Fibroblast of pulmonary artery (primary cell): ENCODE measurements around the gene TNFAIP3.

Source experiments
- DNase-seq: peaks from one replicate; pipeline ENCODE4 v3.0.0-alpha.2; 2010; ENCODE audit warnings: low read depth
- H3K4me3 ChIP-seq: replicated peaks from 2 replicates; pipeline ENCODE4 v1.5.1; 2011; ENCODE audit warnings: low read depth, mild to moderate bottlenecking, control low read depth, low read length, moderate library complexity
- TF ChIP-seq, protein P1 (sequence below): IDR thresholded peaks from 2 replicates; pipeline ENCODE4 v1.5.1; 2011; ENCODE audit warnings: mild to moderate bottlenecking, control low read depth, low read length, inconsistent platforms; ENCODE audit errors: missing control alignments

The TNFAIP3 gene

DNA sequence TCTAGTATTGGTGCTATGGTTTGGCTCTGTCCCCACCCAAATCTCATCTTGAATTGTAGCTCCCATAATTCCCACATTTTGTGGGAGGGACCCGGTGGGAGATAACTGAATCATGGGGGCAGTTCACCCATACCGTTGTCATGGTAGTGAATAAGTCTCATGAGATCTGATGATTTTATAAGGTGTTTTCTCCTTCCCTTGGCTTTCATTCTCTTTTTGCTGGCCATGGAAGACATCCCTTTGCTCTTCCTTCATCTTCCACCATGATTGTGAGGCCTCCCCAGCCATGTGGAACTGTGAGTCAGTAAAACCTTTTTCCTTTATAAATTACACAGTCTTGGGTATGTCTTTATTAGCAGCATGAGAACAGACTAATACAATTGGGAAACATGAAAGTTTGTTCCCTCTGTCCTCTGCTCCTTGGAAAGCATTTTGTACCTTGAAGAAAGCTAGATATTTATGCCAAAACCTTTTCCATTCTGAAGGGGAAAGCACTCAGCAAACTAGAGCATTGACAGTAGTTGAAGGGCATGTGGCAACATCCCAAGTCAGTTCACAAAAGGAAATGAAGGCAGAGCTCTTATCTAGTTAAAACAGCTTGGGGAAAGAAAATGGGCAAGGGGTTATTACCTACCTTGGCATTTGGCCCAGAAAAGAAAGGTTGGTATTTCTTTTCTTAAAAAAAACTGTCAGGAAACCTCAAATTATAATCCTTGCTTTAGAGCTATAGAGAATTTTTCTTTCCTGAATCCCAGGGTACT, 10.7 kb upstream of the TNFAIP3 start:
- TF ChIP-seq, protein P1, sequence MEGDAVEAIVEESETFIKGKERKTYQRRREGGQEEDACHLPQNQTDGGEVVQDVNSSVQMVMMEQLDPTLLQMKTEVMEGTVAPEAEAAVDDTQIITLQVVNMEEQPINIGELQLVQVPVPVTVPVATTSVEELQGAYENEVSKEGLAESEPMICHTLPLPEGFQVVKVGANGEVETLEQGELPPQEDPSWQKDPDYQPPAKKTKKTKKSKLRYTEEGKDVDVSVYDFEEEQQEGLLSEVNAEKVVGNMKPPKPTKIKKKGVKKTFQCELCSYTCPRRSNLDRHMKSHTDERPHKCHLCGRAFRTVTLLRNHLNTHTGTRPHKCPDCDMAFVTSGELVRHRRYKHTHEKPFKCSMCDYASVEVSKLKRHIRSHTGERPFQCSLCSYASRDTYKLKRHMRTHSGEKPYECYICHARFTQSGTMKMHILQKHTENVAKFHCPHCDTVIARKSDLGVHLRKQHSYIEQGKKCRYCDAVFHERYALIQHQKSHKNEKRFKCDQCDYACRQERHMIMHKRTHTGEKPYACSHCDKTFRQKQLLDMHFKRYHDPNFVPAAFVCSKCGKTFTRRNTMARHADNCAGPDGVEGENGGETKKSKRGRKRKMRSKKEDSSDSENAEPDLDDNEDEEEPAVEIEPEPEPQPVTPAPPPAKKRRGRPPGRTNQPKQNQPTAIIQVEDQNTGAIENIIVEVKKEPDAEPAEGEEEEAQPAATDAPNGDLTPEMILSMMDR = no peak
- H3K4me3 ChIP-seq = no peak overlapping the region
- DNase-seq = no peak

DNA sequence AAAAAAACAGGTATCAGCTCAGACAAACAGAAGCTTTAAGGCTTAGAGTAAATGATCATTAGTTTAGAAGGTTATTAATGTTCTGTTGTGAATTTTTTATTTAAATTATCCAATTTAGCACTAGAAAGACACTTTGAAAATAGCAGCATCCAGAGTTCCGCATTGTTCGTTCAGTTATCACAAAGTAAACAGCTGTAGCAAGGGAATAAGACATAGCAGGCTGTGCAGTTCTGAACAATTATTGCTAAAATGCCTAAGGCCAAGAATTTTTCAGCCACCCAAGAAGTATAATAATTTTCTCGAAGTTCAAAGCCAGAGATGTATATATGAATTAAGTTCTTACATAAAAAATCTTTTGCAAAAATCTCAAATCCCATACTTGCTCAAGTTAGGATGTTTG, 8.0 kb upstream of the TNFAIP3 start:
- TF ChIP-seq, protein P1 = no peak
- H3K4me3 ChIP-seq = no peak overlapping the region
- no peak for DNase-seq

DNA sequence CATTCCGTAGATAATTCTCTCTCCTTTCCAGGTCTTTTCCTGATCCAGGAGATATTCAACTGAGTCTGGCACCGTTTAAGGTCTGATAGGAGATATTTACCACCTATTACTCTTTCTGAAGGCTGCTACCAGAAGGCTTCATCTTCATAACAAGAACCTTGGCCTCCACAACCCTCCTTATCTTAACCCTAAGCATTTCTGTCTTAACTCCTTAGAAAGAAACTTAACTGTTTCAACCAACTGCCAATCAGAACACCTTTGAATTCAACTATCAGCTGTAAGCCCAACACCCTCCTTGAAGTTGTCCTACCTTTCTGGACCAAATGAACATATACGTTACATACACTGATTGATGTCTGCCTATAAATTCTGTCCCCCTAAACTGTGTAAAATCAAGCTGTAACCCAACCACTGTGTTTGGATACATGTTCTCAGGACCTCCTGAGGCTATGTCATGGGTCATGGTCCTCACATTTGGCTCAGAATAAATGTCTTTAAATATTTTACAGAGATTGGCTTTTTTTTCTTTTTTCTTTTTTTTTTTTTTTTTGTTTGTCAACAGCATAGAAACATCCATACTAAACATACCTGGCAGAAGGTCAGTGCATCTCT, 6.6 kb upstream of the TNFAIP3 start:
- DNase-seq = no peak
- H3K4me3 ChIP-seq = no peak overlapping the region
- TF ChIP-seq, protein P1 = no peak

DNA sequence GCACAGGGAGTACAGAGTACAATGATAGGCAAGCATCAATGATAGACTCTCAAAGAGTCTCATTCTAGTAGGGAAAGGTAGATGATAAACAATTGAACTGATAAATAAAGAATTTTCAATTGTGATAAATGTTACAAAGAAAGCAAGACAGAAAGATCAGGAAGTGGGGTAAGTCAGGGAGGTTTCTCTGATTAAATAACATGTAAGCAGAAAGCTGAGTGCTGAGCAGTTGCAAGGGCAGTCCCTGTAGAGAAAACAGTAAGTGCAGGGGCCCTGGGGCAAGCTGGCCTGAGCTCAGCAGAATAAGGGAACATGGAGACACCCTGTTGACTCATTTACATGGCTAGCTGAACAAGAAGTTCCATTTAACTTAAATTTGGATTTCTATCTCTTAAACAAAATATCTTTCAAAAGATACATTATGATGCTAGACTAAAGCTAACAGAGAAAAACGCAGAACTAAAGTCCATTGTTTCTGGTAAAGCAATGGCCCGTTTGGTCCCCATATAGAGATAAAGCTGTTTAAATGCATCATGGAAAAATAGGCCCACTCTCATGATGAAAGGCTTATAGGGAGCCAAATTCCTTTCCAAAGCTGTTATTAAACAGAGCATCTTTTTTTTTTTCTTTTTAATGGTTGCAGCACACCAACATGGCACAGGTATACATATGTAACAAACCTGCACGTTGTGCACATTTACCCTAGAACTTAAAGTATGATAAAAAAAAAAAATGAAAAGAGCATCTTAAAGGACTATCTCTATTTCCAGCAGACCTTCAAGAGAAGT, 5.3 kb upstream of the TNFAIP3 start:
- DNase-seq = no peak
- TF ChIP-seq, protein P1 = no peak
- no peak overlapping the region for H3K4me3 ChIP-seq

DNA sequence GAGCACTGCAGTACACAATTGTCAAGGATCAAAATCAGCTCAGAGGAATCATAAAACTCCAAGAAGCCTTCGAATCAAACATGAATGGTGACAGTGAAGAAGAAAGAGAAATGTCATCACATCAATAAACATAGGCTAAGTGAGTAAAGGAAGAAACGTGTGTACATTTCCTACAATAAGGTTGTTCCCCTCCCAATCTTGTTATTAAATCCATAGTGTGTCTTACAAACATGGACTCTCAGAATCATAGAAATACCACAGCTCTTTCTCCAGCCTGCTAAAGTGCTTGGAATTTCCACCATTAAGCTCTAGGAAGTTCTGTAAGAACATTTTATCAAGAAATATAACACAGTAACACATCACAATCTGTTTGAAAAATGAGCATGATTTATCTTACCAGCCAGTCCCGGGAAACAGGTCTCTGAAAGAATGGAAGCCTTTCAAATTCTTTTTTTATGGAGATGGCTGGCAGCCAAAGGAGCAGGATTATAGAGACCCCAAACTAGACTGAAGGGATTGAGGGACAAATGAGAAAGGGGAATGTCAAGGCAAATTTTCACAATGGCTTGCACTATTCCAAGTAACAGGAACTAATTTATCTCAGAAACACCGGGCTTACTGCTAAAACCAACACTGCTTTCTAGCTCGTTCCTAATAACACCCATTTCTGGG, 4.5 kb upstream of the TNFAIP3 start:
- DNase-seq = no peak
- H3K4me3 ChIP-seq = no peak overlapping the region
- TF ChIP-seq, protein P1 = no peak

DNA sequence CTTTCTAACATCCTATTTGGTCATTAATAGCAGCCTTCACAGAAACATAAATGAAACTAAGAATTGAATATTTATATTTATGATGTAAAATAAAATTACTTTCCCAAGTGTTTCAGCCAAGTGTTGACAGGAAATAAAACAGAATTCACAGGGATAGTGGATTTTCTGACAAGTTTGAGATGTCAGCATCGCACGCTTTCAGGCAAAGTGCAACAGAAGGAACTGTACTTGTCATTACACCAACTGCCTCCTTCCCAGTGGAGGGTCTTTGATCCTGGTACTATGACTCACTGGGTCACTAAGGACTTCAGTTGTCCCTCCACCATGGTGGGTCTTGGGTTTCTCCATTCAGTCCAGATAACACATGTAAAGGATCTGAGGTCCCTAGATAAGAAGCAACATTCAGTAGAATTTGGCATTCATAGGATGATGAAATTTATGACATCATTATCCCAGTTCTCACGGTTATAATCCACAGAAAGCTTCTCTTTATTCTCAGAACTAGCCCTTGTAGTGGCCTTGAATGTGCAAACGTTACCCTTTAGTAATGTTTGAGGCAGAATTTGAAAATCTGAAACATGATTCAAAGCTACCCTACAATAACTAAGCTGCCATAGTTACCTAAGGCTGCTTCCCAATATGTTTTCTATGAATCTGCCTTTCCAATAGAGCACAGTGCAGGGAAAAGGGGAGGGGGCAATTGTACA, 3.8 kb upstream of the TNFAIP3 start:
- DNase-seq = peak; percentile 83
- TF ChIP-seq, protein P1 = no peak
- no peak overlapping the region for H3K4me3 ChIP-seq
